UCSD-AML1 (cell line): Measurements from ENCODE around the gene RBCK1.
A peak's percentile ranks its signal among the peaks of the same experiment; 100 is the strongest.

Experiments
- DNase-seq: peaks from one replicate; lab custom pipeline; 2025; ENCODE audit not compliant: unreplicated experiment; lab: John Stamatoyannopoulos, UW

Gene RBCK1

DNA sequence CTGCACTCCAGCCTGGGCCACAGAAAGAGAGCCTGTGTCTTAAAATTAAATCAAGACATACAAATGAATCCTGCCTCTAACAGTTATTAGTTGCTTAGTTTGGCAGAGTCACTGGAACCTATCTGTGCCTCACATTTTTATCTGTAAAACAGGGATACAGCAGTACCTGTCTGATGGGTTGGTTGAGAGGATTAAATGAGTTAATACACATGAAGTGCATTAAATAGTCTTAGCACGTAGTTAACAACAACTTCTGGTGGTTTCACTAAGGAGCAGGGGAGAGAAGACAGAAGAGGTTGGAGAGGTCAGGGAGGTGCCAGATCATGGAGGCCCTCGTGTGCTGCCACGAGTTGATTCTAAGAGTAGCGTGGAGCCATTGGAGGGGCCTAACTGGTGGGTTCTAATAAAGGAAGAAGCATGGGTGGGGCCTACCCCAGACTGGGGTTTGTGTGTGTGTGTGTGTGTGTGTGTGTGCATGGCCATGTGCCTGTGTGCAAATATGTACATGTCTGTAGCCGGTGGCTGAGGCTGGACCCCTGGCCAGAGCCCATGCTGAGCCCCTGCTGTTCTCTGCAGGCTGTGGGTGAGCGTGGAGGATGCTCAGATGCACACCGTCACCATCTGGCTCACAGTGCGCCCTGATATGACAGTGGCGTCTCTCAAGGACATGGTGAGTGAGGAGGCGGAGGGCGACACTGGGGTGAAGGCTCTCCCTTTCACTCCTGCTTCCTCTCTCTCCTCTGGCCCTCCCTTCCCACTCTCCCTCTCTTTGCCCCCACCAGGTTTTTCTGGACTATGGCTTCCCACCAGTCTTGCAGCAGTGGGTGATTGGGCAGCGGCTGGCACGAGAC lies 9.1 kb downstream of the RBCK1 start:
- DNase-seq = no peak

DNA sequence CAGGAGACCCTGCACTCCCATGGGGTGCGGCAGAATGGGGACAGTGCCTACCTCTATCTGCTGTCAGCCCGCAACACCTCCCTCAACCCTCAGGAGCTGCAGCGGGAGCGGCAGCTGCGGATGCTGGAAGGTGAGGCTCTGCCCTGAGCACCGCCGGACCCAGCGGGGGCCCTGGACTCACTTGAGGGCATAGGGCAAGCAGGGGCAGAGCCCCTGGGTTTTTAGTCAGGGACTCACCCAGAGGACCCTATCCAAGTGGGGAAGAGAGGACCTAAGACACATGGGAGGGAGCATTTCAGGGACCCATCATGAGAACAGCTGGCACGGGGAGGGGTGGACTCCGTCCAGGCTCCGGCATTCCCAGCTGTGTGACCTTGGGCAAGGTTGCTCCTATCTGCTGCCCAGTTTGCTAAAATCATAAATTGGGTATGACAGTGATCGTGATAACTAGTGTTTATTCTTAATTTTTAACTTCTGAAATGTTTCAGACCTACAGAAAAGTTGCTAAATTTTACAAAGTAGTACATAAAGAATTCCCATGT lies 9.8 kb downstream of the RBCK1 start:
- DNase-seq = no peak

- no peak for DNase-seq
Measured at GRCh38 chr20:418858-419365, 10.8 kb downstream of the RBCK1 start.

DNA sequence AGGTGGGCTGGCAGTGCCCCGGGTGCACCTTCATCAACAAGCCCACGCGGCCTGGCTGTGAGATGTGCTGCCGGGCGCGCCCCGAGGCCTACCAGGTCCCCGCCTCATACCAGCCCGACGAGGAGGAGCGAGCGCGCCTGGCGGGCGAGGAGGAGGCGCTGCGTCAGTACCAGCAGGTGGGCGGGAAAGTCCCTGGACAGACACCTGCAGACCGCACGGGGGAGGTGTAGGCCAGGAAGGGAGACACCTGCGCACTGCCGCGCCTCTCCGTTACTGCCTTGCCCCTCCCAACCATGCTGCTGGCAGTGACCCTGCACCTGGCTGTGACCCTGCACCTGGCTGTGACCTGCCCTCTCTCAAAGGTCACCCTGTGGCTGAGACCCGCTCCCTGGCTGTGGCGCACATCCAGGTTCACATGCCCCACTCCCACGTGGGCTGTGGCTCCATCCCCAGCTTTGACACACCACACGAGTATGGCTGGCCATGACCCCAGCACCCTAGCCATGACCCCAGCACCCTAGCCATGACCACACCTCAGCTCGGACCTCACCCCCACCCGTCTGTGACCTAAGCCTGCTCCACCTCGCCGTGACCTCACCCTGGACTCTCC lies 11.6 kb downstream of the RBCK1 start:
- DNase-seq = no peak

DNA sequence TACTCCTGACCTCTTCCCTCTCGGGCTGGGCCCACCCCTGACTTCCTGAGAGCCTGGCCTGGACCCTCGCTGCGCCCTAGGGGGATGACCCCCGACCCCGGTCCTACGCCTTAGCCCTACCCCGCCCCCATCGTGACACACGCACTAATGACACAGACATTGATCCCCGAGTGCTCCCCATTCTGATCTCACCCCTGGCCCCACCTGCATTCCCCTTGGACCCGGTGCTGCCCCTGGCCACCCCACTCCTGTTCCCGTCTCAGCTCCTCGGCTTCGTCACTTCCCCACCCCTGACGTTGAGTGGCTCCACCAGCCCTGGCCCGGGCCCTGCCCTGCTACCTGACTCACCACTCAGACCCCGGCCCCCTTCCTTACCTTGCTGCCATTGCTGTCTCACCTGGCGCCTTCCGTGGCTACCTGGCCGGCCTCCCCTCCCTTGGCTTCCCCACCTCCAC lies 12.1 kb downstream of the RBCK1 start:
- DNase-seq = no peak

GRCh38 chr20:420721-421574 lies 12.8 kb downstream of the RBCK1 start:
- no peak for DNase-seq

DNA sequence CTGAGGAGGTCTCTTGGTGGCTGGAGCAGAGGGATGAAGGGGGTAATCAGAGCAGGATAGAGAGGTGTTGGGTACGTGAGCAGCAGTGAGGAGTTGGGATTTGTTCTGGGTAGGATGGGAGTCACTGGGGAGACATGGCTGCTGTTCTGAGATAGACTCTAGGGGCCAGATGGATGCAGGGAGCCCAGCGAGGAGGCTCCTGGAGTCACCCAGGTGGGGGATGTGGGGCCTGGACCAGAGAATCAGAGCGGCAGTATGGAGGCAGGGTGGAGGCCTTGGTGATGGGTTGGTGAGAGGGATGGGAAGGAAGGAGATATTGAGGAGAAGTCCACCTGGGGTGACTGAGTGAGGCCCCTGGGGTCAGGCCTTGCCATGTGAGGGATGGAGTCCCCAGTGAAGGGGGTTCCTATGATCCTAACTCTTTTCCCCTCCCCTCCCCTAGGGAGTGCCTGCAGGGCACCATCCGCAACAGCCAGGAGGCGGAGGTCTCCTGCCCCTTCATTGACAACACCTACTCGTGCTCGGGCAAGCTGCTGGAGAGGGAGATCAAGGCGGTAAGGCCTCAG lies 13.7 kb downstream of the RBCK1 start:
- no peak for DNase-seq

DNA sequence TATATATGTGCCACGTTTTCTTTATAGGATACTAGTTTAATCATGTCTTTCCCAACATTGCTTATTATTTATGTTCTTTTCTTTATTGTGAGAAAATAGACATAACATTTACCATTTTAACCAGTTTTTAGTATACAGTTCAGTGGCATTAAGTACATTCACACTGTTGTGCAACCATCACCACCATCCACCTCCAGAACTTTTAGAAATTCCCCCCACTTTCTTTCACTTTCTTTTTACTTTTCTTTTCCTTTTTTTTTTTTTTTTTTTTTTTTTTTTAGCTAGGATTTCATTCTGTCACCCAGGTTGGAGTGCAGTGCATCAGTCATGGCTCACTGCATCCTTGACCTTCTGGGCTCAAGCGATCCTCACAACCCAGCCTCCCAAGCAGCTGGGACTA lies 18.5 kb downstream of the RBCK1 start:
- no peak for DNase-seq

- no peak for DNase-seq
Measured at GRCh38 chr20:427401-427800, 19.3 kb downstream of the RBCK1 start.

DNA sequence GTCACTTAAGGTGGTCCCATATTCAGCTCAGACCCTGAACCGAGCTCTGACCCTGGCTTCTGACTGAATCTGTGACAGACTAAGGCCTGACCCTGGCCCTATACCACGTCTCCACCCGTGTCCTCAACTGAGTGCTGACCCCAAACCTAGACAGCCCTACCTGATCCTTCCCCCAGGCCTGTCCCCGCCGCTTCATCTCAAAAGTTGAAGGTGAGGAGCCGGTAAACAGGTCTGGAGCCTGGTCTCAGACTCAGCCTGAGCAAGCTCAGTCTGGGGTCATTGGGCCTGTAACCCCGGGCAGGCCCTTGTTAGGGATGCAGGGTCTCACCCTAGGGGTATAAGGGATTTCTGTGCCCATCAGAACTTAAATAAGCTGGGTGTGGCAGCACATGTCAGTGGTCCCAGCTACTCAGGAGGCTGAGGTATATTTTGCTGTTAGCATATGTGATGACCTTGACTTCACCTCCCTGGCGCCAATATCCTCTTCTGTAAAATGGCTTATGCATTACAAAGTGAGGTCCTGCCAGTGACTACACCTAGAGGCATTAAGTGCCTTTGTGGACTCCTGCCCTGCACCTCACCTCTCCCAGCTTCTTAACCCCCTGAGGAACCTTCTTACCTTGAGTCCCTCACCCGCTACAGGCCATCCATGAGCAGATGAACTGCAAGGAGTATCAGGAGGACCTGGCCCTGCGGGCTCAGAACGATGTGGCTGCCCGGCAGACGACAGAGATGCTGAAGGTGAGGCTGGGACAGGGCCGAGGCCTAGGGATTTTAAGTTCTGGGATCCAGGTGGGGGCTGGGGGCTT lies 20.0 kb downstream of the RBCK1 start:
- DNase-seq = no peak

DNA sequence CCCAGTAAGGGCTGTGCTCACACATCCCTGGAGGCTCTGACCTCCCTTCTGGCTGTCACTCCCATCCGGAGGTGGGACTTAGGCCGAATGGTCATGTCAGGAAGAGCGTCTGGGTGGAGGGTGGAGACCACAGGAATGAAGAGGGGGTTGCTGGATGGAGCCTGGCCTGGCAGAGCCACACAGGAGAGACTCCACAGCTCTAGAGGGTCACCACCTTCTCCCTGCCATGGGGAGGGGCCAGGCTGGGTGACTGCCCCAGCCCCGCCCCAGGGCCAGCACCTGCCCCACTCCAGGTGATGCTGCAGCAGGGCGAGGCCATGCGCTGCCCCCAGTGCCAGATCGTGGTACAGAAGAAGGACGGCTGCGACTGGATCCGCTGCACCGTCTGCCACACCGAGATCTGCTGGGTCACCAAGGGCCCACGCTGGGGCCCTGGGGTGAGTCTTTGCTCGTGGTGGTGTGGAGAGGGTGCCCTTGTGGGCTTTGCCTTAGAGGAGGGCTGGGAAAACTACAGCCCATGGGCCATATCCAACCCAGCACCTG lies 20.6 kb downstream of the RBCK1 start:
- no peak for DNase-seq

DNA sequence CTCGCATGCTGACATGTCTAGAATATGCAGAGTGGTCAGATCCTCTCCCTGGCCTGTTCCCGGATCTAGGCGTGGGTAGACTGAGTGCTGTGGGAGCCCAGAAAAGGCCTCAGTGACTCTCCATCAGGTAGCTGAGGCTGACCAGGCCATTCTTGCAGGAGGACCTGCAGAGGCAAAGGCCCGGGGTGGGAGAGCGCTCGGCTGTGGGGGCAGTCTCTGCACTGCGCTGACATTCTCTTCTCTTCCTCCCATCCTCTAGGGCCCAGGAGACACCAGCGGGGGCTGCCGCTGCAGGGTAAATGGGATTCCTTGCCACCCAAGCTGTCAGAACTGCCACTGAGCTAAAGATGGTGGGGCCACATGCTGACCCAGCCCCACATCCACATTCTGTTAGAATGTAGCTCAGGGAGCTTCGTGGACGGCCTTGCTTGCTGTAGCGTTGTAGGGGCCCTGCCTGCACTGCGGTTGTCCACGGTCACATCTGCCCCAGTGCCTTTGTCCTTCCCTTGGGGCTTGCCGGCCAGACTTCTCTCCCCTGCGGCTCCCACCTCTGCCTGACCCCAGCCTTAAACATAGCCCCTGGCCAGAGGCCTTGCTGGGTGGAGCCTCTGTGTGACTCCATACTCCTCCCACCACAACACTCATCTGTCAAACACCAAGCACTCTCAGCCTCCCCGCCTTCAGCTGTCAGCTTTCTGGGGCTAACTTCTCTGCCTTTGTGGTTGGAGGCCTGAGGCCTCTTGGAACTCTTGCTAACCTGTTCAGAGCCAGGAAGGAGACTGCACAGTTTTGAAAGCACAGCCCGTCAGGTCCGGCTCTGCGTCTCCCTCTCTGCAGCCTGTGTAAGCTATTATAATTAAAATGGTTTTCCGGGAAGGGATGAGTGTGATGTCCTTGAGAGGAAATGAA lies 22.2 kb downstream of the RBCK1 start:
- DNase-seq = no peak

DNA sequence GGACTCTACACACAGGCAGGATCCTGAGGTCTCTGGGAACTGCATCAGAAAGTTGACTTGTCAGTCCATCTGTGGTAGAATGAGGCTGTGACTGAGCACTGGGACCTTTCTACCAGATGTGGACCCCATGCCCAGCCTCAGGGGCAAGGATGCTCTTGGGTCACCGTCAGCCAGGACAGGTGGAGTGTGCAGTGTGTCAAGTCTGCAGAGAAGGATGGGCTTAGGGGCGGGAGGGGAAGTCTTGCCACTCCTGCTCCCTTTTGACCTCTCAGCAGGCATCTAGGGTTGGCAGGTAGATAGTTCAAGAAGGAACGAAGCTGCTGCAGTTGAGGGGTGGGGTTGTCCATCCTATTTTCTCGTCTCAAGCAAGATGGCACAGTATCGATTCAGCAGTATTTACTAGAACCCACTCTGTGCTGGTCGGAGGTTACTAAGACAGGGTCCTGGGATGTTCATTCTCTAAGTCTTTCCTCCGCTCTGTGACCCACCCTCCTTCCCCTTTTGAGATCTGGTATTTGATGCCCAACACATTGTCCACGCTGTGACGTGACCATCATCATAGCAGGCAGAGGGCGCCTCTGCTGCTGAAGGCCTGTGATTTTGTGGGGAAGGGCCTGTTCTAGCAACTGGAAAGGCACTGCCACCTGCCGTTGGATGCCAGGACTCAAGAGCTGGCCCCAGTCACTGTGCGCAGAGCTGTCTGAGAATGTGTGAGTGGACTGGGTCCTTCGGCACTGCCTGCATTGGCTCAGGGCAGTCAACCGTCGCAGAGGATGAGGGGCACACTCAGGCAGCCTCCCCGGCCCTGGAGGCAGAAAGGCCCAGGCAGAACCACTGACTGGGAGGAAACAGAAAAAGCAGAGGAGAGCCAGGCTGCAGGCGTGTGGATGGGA lies 23.2 kb downstream of the RBCK1 start:
- peak; percentile 77 for DNase-seq

- DNase-seq = no peak
Measured at GRCh38 chr20:432208-432607, 24.1 kb downstream of the RBCK1 start.

DNA sequence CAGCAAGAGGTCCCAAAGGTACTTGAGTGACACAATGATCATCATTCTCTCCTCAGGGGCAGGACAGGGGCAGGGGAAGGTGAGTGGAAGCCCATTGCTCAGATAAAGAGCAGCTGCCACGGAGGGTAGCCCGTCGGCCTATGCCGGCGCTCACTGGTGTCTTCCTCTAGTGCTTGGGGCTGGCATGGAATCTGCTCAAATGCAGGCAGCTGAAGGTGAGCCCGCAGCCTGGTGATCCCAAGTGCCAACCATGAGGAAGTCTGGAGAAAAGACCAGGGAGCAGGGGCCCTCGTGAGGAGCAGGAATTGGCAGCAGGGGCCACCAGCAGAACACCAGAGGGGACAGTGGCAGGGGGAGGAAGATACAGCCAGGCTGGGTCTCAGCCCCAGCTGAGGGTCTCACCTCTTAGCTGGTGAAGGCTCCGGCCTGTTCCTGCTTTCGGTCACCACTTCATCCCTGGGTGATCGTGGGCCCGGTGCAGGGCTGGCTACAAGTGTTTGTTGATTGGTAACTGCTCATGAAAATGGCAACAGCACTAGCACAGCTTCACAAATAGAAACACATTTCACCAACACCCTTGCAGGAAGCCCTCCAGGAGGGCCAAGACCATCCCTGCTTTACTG lies 24.7 kb downstream of the RBCK1 start:
- DNase-seq = no peak

- peak; percentile 48 for DNase-seq
Measured at GRCh38 chr20:433300-433975, 25.3 kb downstream of the RBCK1 start.

GRCh38 chr20:434221-434620 lies 26.1 kb downstream of the RBCK1 start:
- no peak for DNase-seq
